ENCODE measurements around the gene SLC6A18. TPM values are rescaled to one million over a fixed set of nuclear protein-coding genes. Genes with fewer than 3 reads are reported as not detected.

The SLC6A18 gene
- total RNA-seq, 1 donor from 2014 or later = not detected

- no peak for ATAC-seq
- intact Hi-C loops (cut with DNase I) = no loop called here
- no peak for DNase-seq (ENCODE audit: low spot score)
These were observed 39.4 kb upstream of the SLC6A18 start for GRCh38 chr5:1185629-1186350.

- intact Hi-C loops (cut with DNase I) = no loop called here
- no peak for DNase-seq (ENCODE audit: low spot score)
- ATAC-seq = no peak
These were observed 38.6 kb upstream of the SLC6A18 start for GRCh38 chr5:1186351-1187233.

GRCh38 chr5:1187234-1187949 is 37.8 kb upstream of the SLC6A18 start:
- intact Hi-C loops (cut with DNase I) = no loop called here
- ATAC-seq (no peak), DNase-seq (ENCODE audit: low spot score) (no peak)

- ATAC-seq (no peak), DNase-seq (ENCODE audit: low spot score) (no peak)
- intact Hi-C loops (cut with DNase I) = no loop called here
These were observed 37.2 kb upstream of the SLC6A18 start for GRCh38 chr5:1187950-1188334.

- DNase-seq (ENCODE audit: low spot score) = no peak
- intact Hi-C loops (cut with DNase I) = no loop called here
- no peak for ATAC-seq
These were observed 36.7 kb upstream of the SLC6A18 start for GRCh38 chr5:1188464-1188863.

- ATAC-seq (no peak), DNase-seq (ENCODE audit: low spot score) (no peak)
- intact Hi-C loops (cut with DNase I) = no loop called here
These were observed 35.9 kb upstream of the SLC6A18 start for GRCh38 chr5:1189269-1189668.

DNA sequence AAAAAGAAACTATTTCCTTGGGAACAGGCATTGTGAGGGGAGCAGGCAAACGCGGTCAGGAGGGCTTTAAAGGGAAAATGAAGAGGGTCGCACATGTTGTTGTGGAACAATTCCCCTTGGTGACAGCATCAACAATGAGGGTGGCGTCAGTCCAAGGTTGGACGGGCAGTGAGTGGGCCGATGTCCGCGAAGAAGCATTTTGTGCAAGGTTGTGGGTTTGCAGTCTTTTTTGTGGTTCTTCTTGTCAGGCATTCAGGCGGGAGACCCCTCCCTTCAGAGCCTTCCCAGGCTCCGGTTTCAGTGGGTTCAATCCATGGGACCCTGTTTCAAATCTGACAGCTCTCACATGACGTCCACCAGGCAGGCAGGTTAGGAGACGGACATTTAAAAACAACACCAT is 34.9 kb upstream of the SLC6A18 start:
- intact Hi-C loops (cut with DNase I) = no loop called here
- ATAC-seq = no peak
- DNase-seq (ENCODE audit: low spot score) = no peak

GRCh38 chr5:1190837-1191239 is 34.3 kb upstream of the SLC6A18 start:
- DNase-seq (ENCODE audit: low spot score) (no peak), ATAC-seq (no peak)
- intact Hi-C loops (cut with DNase I) = no loop called here

GRCh38 chr5:1192971-1193590 is 32.1 kb upstream of the SLC6A18 start:
- ATAC-seq = no peak
- intact Hi-C loops (cut with DNase I) = no loop called here
- no peak for DNase-seq (ENCODE audit: low spot score)

DNA sequence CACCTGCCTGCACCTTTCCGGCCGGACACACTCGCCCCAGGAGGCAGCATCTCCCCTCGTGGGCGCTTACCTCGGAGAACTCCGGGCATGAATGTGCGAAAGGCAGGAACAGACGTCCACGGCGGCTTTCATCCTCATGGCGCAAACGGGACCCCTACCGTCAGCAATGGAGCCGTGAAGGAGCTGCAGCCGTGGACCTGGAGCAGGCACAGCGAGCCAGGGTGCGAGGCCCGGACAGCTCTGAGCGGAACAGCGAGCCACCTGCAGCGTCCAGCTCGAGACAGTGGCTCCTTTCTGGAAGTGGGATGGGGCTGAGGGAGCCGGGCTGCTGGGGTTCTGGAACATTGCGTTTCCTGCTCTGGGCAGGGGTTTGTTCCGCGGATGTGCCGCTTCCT is 31.6 kb upstream of the SLC6A18 start:
- intact Hi-C loops (cut with DNase I) = no loop called here
- ATAC-seq (no peak), DNase-seq (ENCODE audit: low spot score) (no peak)

DNA sequence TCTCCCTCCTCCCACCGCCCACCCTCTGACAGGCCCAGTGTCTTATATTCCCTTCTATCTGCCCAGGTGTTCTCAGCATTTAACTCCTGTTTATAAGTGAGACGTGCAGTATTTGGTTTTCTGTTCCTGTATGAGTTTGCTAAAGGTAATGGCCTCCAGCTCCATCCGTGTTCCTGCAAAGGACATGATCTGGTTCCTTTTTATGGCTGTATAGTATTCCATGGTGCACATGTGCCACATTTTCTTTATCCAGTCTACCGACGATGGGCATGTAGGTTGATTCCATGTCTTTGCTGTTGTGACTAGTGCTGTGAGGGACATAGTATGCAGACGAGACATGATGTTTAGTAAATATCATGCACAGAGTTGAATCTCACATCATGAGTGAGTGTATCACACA is 30.8 kb upstream of the SLC6A18 start:
- no peak for ATAC-seq
- DNase-seq (ENCODE audit: low spot score) = no peak
- intact Hi-C loops (cut with DNase I) = no loop called here

- DNase-seq (ENCODE audit: low spot score) = no peak
- no peak for ATAC-seq
- intact Hi-C loops (cut with DNase I) = no loop called here
These were observed 29.7 kb upstream of the SLC6A18 start for GRCh38 chr5:1195439-1195838.

GRCh38 chr5:1195916-1196315 is 29.3 kb upstream of the SLC6A18 start:
- intact Hi-C loops (cut with DNase I) = no loop called here
- no peak for DNase-seq (ENCODE audit: low spot score)
- ATAC-seq = no peak

GRCh38 chr5:1196562-1196961 is 28.6 kb upstream of the SLC6A18 start:
- ATAC-seq (no peak), DNase-seq (ENCODE audit: low spot score) (no peak)
- intact Hi-C loops (cut with DNase I) = no loop called here

- ATAC-seq (no peak), DNase-seq (ENCODE audit: low spot score) (no peak)
- intact Hi-C loops (cut with DNase I) = no loop called here
These were observed 27.1 kb upstream of the SLC6A18 start for GRCh38 chr5:1197876-1198666.

DNA sequence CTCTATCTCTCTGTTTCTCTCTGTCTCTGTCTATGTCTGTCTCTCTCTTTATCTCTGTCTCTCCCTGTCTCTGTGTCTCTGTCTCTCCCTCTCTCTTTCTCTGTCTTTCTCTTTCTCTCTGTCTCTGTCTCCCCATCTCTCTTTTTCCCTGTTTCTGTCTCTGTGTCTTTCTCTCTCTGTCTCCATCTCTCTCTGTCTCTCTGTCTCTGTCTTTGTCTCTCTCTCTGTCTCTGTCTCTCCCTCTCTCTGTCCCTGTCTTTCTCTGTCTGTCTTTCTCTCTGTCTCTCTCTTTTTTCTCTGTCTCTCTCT is 25.9 kb upstream of the SLC6A18 start:
- ATAC-seq (no peak), DNase-seq (ENCODE audit: low spot score) (no peak)
- intact Hi-C loops (cut with DNase I) = no loop called here

DNA sequence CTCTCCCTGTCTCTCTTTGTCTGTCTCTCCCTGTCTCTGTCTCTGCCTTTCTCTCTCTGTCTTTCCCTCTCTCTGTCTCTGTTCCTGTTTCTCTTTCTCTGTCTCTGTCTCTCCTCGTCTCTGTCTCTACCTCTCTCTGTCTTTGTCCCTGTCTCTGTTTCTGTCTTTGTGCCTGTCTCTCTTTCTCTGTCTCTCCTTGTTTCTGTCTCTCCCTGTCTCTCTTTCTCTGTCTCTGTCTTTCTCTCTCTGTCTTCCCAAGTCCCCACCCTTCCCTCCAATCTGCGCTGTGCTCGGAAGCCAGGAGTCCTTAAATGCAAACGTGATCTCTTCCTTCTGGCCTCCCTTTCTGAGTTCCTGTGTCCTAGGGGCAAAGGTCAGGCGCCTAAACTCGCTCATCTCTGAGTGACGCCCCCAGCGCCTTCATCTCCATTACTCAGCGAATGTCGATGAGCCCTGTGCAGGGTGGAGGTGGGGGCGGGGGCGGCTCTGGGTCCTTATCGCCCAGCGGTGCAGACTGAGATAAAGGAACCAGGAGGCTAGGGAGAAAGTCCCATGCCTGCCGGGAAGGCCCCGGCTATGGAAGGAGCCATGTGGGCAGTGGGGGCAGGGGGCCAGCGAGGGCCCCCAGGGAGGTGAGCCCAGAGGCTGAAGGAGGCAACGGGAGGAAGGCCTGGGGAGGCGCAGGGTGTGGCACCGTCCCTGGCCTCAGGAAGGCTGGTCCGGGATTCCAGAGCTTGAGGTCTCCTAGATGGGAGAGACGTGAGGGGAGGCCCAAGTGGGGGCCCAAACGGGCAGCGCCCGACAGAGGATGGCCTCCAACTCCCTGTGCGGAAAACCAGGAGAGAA is 25.3 kb upstream of the SLC6A18 start:
- ATAC-seq = no peak
- intact Hi-C loops (cut with DNase I) = no loop called here
- DNase-seq (ENCODE audit: low spot score) = no peak
